ENCODE data around the gene SLAMF6.

DNA sequence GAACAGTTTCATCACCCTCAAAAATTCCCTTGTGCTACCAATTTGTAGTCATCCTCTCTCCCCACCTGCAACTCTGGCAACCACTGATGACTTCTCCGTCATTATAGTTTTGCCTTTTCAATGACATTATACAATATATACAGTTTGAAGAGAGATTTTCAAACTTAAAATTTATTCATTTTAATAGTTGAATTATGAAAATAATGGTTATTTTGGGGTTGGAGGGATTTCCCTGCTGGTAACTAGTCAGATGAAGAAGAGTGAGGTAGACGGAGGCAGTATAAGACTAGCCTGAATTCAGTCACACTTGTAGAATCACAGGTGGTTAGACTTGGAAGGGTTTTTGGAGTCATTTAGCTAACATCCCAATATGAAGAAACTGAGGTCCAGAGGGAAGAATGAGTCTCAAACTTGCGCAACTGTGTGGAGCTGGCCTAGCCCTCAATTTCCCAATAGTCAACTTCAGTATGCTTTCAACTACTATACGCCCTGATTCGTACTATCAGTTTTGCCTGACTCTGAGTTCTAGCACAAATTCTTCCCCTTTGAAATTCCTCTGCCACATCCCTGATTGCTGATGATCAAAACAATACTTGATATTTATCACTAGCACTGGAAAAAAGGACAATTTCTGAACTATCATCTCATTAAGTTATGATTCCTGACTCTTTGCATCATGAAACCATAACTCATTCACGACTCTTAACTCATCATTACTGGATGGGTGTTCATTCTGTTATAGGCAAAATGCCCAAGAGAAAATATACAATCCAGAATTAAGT, 68.5 kb downstream of the SLAMF6 start:
- no peak for TF ChIP-seq GATA2 (IDR thresholded peaks at IDR 0.05; ENCODE audit: low read depth, low read length)
- no peak for TF ChIP-seq GATA3 (IDR thresholded peaks at IDR 0.05; ENCODE audit: low read depth, low read length)

Measured in SH-SY5Y (cell line).